Medulla oblongata (tissue), 1 donor: Measurements from ENCODE around the gene AGPAT1.
A peak's percentile ranks its signal among the peaks of the same experiment; 100 is the strongest.

Experiments used
- DNase-seq: peaks from one replicate; pipeline ENCODE4 v3.0.0-alpha.2; 2015; ENCODE audit errors: extremely low spot score

AGPAT1 gene

GRCh38 chr6:32168807-32169591, 6.9 kb downstream of the AGPAT1 start:
- no peak for DNase-seq

- no peak for DNase-seq
Observed at GRCh38 chr6:32168350-32168749, 7.5 kb downstream of the AGPAT1 start.

DNA sequence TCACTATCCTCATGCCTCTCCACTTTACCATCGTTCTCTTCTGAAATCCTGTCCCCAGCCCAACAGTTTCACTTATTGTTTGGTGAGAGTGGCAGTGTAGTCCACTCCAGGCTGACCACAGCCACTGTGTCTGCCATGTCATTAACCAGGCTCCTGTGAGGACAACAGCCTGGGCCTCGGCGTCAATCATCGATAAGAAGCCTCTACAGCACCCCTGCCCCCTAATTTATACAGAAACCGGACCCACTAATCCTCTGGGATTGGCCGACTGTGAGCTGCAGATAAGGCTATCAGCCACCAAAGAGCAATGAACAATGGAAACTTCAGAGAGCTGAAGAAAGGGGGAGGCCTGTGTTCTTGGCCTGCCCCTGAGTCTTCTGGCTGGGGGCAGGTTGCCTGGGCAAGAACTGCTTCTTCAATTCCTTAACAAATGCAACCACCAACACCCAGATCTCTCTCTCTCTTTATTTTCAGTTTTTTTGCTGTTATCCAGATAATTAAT, 8.1 kb downstream of the AGPAT1 start:
- DNase-seq: no peak

DNA sequence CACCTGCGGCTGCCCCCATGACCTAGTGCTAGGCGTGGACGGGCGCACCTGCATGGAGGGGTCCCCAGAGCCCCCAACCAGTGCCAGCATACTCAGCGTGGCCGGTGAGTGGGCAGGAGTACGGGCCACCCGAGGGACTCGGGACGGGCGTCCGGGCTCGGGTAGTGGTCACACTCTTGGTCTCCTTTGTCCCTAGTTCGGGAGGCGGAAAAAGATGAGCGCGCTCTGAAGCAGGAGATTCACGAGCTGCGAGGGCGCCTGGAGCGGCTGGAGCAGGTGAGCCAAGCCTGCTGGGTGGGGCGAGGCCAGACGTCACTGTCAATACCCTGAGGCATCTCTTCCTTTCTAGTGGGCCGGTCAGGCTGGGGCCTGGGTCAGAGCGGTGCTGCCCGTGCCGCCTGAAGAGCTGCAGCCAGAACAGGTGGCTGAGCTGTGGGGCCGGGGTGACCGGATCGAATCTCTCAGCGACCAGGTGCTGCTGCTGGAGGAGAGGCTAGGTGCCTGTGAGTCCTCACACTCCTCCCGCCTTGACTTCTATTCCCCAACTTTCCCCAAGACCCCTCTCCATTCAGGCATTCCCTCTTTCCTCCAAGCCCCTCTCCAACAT, 8.6 kb downstream of the AGPAT1 start:
- no peak for DNase-seq

DNA sequence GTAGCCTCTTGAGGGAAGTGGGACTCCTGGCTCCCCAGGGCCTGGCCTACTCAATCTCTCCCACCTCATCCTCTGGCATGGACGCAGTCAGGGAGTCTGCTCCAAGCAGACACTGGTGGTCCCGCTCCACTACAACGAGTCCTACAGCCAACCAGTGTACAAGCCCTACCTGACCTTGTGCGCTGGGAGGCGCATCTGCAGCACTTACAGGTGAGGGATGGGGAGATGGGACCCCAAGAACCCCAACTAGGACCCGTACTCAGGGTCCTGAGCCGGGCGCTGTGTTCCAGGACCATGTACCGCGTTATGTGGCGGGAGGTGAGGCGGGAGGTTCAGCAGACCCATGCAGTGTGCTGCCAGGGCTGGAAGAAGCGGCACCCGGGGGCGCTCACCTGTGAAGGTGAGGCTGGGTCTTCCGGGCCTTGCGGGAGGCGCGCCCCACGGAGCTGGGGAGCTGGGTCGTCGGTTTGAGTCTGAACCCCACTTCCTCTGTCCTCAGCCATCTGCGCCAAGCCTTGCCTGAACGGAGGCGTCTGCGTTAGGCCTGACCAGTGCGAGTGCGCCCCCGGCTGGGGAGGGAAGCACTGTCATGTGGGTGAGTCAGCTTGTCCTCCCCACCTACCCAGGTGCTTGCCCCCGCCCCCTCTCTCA, 9.3 kb downstream of the AGPAT1 start:
- DNase-seq: no peak

DNA sequence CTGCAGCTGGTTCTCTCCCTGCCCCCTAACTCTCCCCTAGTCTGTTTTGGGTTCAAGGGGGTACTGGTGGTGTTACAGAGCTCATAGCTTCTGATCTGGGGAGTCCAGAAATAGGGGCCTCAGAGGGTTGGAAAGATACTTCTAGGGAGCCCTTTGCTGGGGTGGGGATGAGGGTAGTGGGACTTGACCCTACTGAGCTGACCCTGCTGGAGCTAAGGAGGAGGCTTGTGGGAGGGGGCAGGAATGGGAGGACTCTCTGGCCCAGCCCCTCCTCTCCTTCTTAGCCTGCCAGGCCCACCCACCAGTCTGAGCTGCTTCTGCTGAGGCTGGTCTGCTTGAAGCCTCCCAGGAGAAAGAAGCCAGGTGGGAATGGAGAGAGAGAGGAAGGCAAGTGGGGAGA, 11.6 kb downstream of the AGPAT1 start, which contains the start of gene EGFL8:
EGFL8 (plus strand) TSS at position 301 of the 400 bp plus-strand sequence. CDS start 1,571 bp downstream, outside the sequence.
- DNase-seq: no peak

DNA sequence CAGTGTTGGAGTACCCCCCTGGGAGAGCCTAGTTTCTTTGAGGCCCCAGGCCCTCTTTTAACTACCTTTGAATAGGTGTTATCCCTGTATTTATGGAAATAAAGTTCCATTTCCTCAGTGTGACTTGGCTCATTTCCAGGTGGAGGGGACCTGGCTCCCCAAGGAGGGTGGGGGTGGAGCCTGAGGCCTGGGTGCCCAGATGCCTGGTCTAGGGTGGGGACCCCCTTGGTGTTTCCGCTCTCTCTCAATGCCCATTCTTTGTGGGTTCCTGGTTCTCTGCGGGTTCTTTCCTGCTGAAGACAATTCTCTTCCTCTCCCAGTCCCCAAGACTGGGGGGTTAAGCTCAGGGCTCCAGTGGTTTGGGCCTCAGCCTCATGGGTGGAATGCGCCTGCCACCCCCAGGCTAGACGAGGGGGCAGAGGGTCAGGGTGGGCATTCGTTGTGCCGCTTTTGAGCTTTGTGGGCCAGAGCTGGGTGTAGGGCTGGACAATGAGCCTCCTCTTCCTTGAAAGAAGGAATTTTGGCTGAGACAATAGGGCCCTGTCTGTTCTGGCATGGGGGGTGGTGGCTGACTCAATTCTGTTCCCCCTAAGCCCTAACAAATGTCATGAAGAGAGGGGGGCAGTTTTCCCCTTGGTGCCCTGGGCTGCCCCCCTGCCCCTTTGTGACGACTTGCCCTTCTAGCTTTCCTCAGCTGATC, 12.2 kb downstream of the AGPAT1 start:
- DNase-seq: peak; percentile 28

GRCh38 chr6:32158052-32158451, 17.8 kb downstream of the AGPAT1 start:
- no peak for DNase-seq

GRCh38 chr6:32156891-32157290, 19.0 kb downstream of the AGPAT1 start:
- DNase-seq: no peak

GRCh38 chr6:32154514-32155161, 21.2 kb downstream of the AGPAT1 start:
- peak; percentile 71 for DNase-seq

DNA sequence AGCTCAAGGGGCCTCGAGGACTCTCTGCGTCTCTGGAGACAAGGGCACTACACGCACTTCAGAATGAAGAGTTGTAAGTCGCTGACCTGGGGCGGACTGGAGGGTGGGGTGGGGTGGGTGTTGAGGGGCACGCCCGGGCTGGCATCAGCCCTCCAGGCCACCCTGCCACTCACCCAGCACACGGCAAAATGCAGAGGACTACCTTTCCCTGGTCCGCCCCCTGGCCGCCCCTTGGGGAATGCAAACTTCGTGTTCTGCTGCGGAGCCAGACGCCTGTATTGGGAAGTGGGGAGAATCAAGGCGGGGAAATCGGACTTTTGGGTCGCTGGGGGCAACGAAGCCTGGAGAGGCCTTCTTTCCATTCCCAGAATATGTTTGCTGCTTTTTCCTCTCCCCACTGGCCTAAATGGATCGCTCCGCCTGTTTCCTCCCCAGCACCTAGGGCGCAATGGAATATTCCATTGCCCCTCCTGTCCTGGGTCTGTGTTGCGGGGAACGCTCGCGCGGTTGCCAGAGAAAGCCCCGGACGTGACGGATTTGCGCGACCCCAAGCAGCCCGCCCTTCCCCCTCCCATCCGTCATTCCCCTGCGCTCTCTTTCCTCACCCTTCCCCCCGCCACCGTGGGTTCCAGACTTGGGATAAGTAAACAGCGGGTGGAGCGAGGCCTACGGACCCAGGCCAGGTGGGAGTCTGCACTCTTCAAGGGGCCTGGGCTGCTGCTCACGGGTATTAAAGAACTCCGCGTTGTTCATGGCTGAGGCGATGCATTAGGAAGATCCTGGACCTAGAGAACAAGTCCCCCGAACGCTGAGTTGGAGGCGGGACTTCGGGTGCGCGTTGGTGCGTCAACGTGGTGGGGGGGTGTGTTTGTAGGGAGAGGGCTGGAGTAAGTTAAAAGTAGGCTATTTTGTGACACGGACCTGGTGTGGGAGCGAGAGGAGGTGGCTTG, 22.0 kb downstream of the AGPAT1 start, which contains the start of gene PPT2:
PPT2 (plus strand) TSS at position 578 of the 950 bp plus-strand sequence. CDS start 454 bp downstream, outside the sequence.
- DNase-seq: peak; percentile 93

- peak; percentile 48 for DNase-seq
Observed at GRCh38 chr6:32152769-32153563, 22.9 kb downstream of the AGPAT1 start.

GRCh38 chr6:32151863-32152768, 23.8 kb downstream of the AGPAT1 start, which contains the start of gene PRRT1:
TSS of gene PRRT1 (minus strand) at chr6:32151939. CDS start at chr6:32151827, 112 bp downstream.
- DNase-seq: peak; percentile 40

- DNase-seq: peak; percentile 23
Observed at GRCh38 chr6:32151181-32151862, 24.6 kb downstream of the AGPAT1 start.

- DNase-seq: no peak
Observed at GRCh38 chr6:32149932-32150870, 25.7 kb downstream of the AGPAT1 start.

DNA sequence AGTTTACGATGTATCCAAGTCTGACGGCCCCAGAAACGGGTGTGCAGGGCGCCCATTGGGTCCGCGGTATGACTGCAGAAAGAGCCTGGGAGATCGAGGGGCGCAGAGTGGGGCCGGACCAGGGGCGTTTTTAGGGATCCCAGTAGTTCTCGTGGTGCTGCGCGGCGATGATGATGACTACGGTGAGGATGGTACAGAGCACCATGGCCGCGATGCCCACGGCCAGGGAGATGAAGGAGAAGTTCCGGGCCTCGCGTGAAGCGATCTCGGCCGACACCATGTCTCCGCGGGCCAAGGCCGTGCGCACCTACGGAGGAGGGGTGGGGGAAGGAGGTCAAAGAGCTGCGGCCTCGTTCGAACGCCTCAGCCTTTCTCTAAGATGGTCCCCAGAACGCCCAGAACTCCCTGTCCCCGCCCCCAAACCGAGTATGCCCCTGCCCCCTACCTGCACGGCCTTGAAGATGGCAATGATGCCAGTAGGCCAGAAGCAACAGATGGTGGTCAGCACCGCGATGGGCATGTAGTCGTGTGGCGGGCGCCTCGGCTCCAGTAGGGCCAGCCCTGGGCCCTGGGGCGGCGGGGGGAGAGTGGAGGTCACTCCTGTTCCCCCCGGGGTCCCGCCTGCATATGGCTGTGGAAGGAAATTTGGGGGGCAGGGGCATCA, 26.7 kb downstream of the AGPAT1 start:
- DNase-seq: no peak
